Psoas muscle (tissue), 8 donors: ENCODE data around the gene DNMT3A. TPM values are rescaled to one million over a fixed set of nuclear protein-coding genes. Genes with fewer than 3 reads are reported as not detected.

ENCODE experiments used
- ATAC-seq, 4 donors: fragments of 200-7000 bp; cut with Tn5 transposase; one replicate each; pipeline ENCODE4 v1.9.1; 2020; ENCODE audit warnings: moderate library complexity in 3 of 4, mild to moderate bottlenecking in 2 of 4
- DNase-seq, 2 donors: peaks; one replicate each; pipeline ENCODE4 v3.0.0-alpha.2; 2020
- H3K27ac ChIP-seq: fragments of 200-600 bp; one replicate; pipeline ENCODE4 v1.8.0; 2022
- H3K27me3 ChIP-seq, 3 donors: fragments of 200-600 bp in 1 of 3; one replicate each; pipeline versions ENCODE4 v1.6.1 to v1.8.0; 2013 to 2022; ENCODE audit warnings: low read length in 2 of 3, mild to moderate bottlenecking in 2 of 3, moderate library complexity in 1 of 3; ENCODE audit not compliant: insufficient read depth in 3 of 3
- H3K36me3 ChIP-seq, 2 donors: fragments of 200-600 bp in 1 of 2; one replicate each; pipeline versions ENCODE4 v1.6.1 to v1.8.0; 2013 to 2022; ENCODE audit warnings: low read depth in 1 of 2, mild to moderate bottlenecking in 1 of 2, moderate library complexity in 1 of 2; ENCODE audit not compliant: insufficient read depth in 1 of 2
- H3K4me1 ChIP-seq: fragments of 200-600 bp; one replicate; pipeline ENCODE4 v1.8.0; 2022
- H3K4me3 ChIP-seq: fragments of 200-600 bp; one replicate; pipeline ENCODE4 v1.8.0; 2022; ENCODE audit warnings: mild to moderate bottlenecking
- H3K9me3 ChIP-seq: fragments of 200-600 bp; one replicate; pipeline ENCODE4 v1.8.0; 2022
- WGBS, 3 donors: extraction: QIAGEN DNeasy Blood & Tissue Kit; methylation state at CpG; one replicate each; pipeline versions ENCODE4 v1.1.6 to v1.1.7; 2013; 5-methylcytosine and 5-hydroxymethylcytosine counted together
- intact Hi-C, 2 donors: fragments of 100-400 bp; cut with DNase I; formaldehyde crosslinking; loops; one replicate each; pipeline versions ENCODE4 v1.11.0 to v1.14.2; 2022
- polyA plus RNA-seq, 3 donors: library from polyadenylated mRNA; stranded (reverse); fragments of 200-250 nt; gene quantifications; one replicate each; pipeline ENCODE4 v1.2.3, GENCODE V29; 2013
- total RNA-seq, 4 donors: library from RNA; stranded (reverse); fragmentation: NEBNext Ultra II Directional in 2 of 4; extraction: Animal tissue kit (Norgen Biotek cat#: 25700) in 2 of 4; gene quantifications; one replicate each; pipeline versions ENCODE4 v1.2.1 to v1.2.4, GENCODE V29; 2021 to 2023
- TF ChIP-seq, protein P1 (sequence below): fragments of 200-600 bp; IDR thresholded peaks from one replicate; pipeline ENCODE4 v1.8.0; 2022; ENCODE audit warnings: antibody characterized with exemption
- donor health status: healthy with polysubstance abuse.
- donor health status: DM: no; HTN: no; CAD: no; lungs with moderate emphysema.
- donor health status: Bipolar disorder and iron deficiency.
- donor health status: healthy.
- donor health status: DM: yes; HTN: yes; CAD: no.
- donor health status: DM: no; HTN: no; CAD: no.
- donor health status: DM: no; HTN: no; CAD: no.
- donor health status: DM: yes; HTN: yes; CAD: no.

The DNMT3A gene
- total and polyA plus RNA-seq, 7 donors, result 7.1 to 26.2 (median 20.6) TPM

GRCh38 chr2:25251422-25252273 is 90.1 kb downstream of the DNMT3A start:
- 13 to 25% (median 15%) methylated on average over 38 to 52 of the region's 52 CpGs for WGBS, 3 donors
- peaks cover 0 to 41% of the 10 kb centered on the region in 2 donors for H3K36me3 ChIP-seq

GRCh38 chr2:25251071-25251421 is 90.7 kb downstream of the DNMT3A start:
- peak overlapping the region; percentile 66 for H3K27ac ChIP-seq
- 70 to 77% (median 74%) methylated on average over 10 to 13 of the region's 13 CpGs for WGBS, 3 donors
- DNase-seq (no peak), ATAC-seq (no peak)
- TF ChIP-seq, protein P1, sequence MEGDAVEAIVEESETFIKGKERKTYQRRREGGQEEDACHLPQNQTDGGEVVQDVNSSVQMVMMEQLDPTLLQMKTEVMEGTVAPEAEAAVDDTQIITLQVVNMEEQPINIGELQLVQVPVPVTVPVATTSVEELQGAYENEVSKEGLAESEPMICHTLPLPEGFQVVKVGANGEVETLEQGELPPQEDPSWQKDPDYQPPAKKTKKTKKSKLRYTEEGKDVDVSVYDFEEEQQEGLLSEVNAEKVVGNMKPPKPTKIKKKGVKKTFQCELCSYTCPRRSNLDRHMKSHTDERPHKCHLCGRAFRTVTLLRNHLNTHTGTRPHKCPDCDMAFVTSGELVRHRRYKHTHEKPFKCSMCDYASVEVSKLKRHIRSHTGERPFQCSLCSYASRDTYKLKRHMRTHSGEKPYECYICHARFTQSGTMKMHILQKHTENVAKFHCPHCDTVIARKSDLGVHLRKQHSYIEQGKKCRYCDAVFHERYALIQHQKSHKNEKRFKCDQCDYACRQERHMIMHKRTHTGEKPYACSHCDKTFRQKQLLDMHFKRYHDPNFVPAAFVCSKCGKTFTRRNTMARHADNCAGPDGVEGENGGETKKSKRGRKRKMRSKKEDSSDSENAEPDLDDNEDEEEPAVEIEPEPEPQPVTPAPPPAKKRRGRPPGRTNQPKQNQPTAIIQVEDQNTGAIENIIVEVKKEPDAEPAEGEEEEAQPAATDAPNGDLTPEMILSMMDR, result no peak
- intact Hi-C loops, result no loop called here
- peaks cover 0 to 45% of the 10 kb centered on the region in 2 donors for H3K36me3 ChIP-seq
- no peaks in the 10 kb centered on the region for H3K27me3 ChIP-seq
- no peaks in the 10 kb centered on the region for H3K9me3 ChIP-seq
- H3K4me1 ChIP-seq, result peaks cover 8% of the 10 kb centered on the region
- peak overlapping the region; percentile 68 for H3K4me3 ChIP-seq

More at GRCh38 chr2:25251422-25252273, 90.1 kb downstream of the DNMT3A start:
- peak overlapping the region; percentile 66 for H3K27ac ChIP-seq
- H3K4me1 ChIP-seq, result peaks cover 10% of the 10 kb centered on the region
- intact Hi-C loops, result no loop called here
- DNase-seq (peak; percentile 43 to 71), ATAC-seq (peak; percentile 41 to 61 (median 54))
- TF ChIP-seq, protein P1, result no peak
- no peaks in the 10 kb centered on the region for H3K9me3 ChIP-seq
- H3K4me3 ChIP-seq, result peak overlapping the region; percentile 68
- no peaks in the 10 kb centered on the region for H3K27me3 ChIP-seq

GRCh38 chr2:25250331-25251070 is 91.2 kb downstream of the DNMT3A start:
- Histone ChIP-seq H3K36me3 (peaks cover 0 to 45% of the 10 kb centered on the region in 2 donors), H3K4me1 (peaks cover 8% of the 10 kb centered on the region), H3K4me3 (no peak overlapping the region), H3K27ac (no peak overlapping the region), H3K9me3 (no peaks in the 10 kb centered on the region), H3K27me3 (no peaks in the 10 kb centered on the region)
- intact Hi-C loops, result no loop called here
- DNase-seq, result no peak
- no peak for ATAC-seq
- TF ChIP-seq, protein P1, result no peak
- 80 to 84% (median 83%) methylated on average over 28 of the region's 28 CpGs for WGBS, 3 donors

DNA sequence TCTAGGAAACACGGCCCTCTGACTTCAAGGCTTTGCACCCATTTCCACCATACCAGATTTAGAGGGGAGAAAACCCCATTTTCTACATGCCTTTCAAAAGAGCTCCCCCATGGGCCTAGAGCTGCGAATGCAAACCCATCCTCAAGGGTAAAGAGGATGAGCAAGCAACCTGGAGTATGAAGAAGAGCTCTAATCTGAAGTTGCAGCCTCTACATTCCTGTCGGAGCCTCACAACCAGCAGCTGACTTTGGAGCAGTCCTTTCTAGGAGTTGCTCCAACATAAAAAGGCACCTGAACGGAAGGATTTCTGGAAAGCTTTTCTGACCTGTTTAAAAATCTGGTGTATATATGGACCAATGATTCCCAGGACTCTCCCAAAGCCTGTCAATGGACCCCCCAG is 91.9 kb downstream of the DNMT3A start:
- H3K9me3 ChIP-seq, result no peaks in the 10 kb centered on the region
- intact Hi-C loops, result no loop called here

More for the DNA sequence above, 91.9 kb downstream of the DNMT3A start:
- no peak overlapping the region for H3K27ac ChIP-seq
- H3K36me3 ChIP-seq, result peaks cover 3 to 45% of the 10 kb centered on the region in 2 donors
- peaks cover 8% of the 10 kb centered on the region for H3K4me1 ChIP-seq
- H3K27me3 ChIP-seq, result no peaks in the 10 kb centered on the region
- WGBS, 3 donors, result 90 to 95% (median 93%) methylated on average over 4 of the region's 4 CpGs
- no peak for ATAC-seq
- TF ChIP-seq, protein P1, result no peak
- DNase-seq, result no peak
- no peak overlapping the region for H3K4me3 ChIP-seq
